HG03558 (cell line): Measurements from ENCODE around the gene GLIPR2.

Source experiments
- ATAC-seq: cut with Tn5 transposase; IDR thresholded peaks from one replicate; pipeline ENCODE4 v1.9.1; 2021; ENCODE audit warnings: moderate number of reproducible peaks; ENCODE audit not compliant: unreplicated experiment; ENCODE audit errors: extremely low read depth

GLIPR2 gene

DNA sequence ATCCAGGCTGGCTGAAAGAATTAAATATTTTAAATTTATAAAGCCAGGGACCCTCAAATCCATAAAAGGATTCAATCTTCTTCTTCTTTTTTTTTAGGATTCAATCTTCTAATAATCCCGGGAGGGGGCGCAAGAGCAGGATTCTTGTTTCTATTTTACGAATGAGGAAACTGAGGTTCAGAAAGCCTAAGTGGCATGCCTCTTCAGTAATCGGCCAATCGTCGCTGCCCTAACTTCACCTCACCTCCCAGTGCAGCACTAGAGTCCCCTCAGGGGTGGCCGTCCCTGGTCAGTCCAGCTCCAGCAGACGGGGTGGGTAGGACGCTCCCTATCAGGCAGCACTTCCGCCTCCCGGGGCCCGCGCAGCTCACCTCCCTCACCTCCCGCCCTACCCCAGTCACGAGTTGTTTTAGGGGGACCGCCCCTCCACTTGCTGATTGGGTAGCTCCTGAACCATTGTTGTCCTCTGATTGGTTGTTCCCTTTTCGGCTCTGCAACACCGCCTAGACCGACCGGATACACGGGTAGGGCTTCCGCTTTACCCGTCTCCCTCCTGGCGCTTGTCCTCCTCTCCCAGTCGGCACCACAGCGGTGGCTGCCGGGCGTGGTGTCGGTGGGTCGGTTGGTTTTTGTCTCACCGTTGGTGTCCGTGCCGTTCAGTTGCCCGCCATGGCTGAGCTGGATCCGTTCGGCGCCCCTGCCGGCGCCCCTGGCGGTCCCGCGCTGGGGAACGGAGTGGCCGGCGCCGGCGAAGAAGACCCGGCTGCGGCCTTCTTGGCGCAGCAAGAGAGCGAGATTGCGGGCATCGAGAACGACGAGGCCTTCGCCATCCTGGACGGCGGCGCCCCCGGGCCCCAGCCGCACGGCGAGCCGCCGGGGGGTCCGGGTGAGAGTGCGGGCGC is 54.1 kb downstream of the GLIPR2 start, which contains the start of gene CLTA:
Gene CLTA, plus strand, starts transcription at position 534 of the 902 bp plus-strand sequence. Its CDS starts 136 bp downstream, at position 670.
- ATAC-seq, result peak; percentile 93

DNA sequence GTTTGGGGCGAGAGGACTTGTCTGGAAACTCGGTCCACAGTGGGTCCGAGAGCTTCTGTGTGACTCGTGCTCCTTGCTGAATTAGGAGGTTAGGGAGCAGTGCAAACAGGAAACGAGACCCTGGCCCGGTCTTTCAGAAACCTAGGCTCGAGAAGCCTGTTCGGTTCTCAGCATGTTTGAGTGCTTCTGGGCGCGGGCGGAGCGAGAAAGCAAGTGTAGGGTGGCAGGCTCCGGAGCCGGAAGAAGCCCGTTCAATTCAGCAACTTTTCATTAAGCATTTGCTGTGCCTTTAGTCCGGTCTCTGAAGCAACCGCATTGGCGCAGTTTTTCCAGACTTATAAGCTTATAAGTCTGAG is 54.7 kb downstream of the GLIPR2 start:
- no peak for ATAC-seq

DNA sequence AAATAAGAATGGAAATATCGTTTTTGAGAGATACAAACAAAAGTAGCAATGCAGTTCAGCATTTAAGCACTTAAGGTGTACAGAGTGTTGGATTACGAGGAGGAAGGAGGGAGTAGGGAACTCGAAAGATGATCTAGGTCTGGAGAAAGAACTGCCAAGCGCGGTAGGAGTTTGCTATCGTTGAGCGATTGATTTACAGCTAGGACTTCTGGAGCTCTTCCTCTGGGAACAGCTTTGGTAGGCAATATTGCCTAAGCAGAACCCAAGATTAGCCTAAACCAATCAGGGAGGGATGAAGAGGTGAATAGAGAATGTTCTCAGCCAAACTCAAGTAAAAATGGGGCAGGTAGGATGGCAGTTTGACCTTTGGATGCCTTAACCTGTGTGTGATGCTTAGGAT is 55.2 kb downstream of the GLIPR2 start:
- no peak for ATAC-seq

DNA sequence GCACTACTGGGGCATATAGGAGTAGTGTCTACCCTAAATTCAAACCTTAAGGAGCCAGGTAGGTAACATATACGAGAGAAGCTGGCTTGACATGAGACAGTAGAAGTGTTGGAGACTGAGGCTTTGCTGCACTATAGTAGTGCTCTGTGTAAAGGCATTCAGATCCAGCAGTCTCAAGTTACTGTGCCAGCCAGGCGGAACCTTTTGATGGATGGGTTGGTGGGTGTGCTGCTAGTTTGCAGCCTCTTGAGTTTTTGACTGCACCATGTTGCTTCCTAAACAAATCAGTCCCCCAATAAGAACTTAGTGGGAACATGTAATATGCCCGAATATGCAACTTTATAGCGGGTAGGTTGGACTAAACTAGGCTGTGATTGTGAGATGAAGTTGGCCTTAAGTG is 55.7 kb downstream of the GLIPR2 start:
- no peak for ATAC-seq

DNA sequence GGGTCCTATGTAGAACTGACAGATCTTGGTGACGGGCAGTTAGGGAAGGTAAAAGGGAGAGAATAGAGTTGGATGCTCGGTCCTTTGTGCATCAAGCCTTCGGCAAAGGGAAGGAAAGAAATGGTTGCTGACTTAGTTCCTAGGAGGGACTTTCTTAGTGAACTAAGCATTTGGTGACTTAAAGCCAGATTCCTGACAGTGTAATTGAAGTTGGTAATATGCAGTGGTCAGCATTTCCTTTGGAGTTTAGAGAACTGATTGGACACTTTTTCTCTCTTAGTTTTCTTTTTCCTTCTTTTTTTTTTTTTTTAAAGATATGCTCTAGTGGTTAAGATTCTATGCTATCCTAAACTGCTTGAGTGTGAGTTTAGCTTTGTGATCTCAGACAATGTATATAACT is 56.5 kb downstream of the GLIPR2 start:
- ATAC-seq, result no peak

DNA sequence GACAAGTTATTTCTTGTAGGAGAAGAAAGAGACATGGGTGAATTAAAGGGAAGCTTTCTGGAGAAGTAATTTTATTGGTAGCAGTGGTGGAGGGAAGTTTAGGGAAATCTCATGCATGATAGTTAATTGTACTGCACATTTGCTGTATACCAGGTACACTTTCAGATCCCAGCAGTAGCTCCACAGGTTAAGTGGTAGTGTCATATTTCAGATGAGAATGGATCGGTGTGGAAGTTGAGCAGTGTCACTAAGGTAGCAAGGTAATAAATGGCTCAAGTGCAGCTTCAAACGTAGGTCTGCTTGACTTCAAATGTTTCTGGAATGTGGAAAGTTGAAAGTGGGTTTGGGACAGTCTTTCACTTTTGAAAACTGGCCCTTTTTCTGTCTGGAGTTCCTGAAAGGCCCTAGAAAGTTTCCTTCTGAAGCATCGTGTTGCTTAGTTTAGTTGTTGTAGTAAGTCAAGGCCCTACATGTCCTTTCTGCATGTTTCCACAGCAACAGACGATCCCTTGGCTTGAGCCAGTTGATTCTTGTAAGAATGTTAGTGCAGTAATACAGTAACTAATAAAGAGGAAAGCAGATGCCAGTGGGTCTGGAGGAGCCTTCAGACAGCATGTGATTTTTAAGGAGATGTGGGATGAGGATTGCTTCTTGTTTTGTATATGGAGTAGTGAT is 57.9 kb downstream of the GLIPR2 start:
- no peak for ATAC-seq

DNA sequence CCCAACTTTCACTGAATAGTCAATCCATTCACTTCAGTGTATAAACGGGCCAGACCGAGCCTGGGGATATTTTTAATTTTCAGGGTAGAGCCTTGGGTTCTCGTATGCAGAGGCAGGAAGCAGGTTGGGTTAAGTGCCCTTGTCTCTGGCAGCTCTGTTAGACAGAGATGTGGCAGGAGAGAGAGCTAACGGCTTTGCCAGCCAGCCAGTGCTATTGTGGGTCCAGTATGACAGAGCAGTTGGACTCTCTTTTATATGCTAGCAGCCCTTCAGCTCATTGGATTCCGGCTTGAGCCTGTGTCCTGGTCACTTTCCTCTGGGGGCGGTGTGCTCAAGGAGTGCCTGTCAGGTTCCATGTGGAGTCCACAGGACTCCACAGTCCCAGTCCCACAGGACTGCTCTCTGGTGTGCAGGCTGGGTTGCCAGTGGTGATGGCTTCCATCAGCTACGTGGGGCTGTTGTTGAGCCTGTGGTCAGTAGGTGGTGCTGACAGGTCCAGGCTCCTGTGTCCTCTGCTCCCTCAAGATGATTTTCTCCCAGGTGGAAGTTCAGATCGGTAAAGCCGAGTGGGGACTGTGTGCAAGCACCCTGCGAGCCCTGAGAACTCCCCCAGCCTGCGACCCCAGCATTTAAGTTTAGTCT is 68.5 kb downstream of the GLIPR2 start:
- ATAC-seq, result no peak

DNA sequence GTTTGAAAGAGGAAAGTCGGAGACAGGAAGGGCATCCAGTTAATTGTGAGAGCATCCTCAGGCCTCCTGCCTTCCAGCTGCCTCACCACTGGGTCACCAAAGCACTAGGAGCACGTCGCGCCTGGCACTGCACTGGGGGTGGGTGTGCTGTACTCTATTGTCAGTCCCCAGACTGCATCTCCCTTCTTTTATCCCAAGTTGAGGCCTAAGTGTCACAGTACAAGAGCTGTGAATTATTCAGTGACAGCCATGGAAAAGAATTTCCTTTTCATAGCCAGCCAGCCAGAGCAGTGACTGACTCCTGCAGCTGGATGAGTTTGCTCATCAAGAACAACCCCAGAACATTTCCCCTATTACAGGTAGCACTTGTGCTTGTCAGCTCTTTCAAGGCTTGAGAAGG is 70.5 kb downstream of the GLIPR2 start:
- ATAC-seq, result no peak

DNA sequence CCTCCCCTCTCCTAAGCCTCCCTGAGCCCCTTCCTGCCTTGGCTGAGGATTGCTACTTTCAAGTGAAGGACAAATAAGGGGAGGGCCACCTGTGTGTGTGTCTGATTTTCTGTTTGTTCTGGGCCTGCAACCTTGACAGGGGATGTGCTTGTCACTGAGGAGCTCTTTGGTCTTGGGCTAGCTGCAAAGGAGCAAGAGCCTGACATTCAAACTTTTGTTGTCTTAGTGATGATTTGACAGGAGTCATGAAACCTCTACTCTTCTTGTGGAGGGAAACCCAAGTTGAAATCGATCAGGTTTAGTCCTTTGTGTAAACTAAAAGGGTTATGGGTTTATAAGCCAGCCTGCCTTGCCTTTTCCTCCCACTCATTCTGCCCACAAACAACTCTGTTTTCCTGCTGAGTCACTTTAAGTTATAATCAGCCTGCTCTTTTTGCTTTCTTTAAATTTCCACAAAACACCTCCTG is 71.0 kb downstream of the GLIPR2 start:
- no peak for ATAC-seq

DNA sequence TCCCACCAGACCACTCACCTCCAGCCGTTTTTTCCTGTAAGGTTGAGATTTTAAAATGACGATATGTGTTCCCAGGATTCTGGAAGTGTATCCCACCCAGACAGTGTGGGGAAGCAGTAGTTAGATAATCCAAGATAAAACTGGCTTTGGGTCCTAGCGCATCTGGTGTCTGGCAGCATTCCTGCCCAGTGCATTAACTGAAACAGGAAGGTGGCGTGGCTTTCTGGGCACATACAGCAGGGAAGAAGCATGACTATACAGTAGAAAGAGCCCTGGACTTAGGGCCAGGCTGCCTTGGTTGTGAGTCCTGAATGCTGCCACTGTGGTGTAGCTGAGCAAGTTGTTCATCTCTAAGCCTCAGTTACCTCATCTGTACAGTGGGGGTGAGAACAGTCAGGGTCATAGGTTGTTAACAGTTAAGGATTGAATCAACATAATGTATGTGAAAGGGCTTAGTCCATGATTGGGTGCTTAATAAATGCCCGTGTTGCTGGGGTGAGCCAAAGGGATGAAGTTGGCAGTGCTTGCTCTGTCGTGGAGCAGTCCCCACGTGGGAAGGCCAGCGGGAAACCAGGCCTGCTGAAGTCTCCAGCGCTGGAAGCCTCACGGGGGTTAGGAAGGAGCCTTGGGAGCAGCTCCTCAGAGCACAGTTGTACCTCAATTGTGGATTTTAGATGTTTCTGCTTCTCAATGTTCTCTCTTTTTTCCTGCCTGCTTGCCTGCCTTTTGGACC is 72.2 kb downstream of the GLIPR2 start:
- ATAC-seq, result no peak

DNA sequence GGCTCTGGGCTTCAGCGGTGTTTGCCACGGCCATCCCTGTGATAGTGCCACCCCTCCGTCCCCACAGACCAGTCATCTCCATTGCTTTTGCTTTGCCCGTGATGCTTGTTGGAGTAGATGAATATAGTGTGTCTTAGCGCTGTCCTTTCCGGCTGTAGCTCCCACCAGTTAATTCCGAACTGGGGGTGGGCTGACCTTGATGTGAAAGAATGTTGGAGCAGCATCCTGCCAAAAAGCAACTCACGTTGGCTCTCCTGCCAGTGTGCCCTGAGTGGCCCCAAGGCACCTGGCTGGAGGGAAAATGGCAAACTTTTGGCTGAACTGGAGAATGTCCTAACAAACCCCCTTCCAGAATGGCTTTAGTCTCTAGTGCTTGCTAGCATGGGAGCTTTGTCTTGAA is 74.2 kb downstream of the GLIPR2 start:
- ATAC-seq, result no peak

DNA sequence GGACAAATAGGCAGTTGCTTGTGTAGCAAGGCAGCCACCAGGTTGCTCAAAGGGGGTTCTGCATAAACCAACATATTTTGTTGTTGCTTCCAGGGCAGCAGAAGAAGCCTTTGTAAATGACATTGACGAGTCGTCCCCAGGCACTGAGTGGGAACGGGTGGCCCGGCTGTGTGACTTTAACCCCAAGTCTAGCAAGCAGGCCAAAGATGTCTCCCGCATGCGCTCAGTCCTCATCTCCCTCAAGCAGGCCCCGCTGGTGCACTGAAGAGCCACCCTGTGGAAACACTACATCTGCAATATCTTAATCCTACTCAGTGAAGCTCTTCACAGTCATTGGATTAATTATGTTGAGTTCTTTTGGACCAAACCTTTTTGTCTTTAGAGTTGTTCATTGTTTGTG is 75.0 kb downstream of the GLIPR2 start:
- no peak for ATAC-seq

DNA sequence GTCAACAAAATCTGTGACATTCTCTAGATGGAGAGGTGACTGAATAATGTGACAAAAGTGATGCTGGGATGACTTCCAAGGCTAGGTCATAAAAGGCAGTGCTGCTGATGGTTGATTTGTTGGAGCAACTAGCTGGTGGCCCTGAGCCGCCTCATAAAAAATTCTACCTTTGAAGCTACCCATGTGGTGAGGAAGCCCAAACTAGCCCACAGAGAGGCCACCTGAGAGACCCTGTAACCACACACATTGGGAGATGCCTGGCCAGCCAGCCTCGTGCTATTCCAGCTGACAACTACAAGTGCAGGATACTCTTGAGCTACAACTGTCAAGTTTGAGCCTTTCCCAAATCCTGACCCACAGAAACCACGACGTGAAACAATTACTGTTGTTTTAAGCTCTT is 76.9 kb downstream of the GLIPR2 start:
- no peak for ATAC-seq
